ENCODE measurements around the gene RPRD1A.
"Not testable (repeated sequence)": the region's sequence is repeated elsewhere in the genome, so short reads cannot be mapped to it uniquely, and the experiment has no call there.

RPRD1A gene

DNA sequence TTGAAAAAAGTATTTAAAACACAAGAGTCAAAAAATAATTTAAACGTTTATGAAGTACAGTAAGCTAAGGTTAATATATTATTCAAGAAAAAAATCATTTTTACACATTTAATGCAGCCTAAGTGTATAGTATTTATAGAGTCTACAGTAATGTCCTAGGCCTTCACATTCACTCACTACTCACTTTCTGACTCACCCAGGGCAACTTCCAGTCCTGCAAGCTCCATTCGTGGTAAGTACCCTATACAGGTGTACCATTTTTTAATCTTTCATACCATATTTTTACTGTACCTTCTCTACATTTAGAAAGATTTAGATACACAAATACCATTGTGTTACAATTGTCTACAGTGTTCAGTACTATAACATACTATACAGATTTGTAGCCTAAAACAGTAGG, 20.9 kb upstream of the RPRD1A start:
- H3K27me3 ChIP-seq (ENCODE audit: insufficient read depth, low read length, poor library complexity) = no peaks in the 10 kb centered on the region
- H2BK15ac ChIP-seq (replicated peaks; ENCODE audit: low read depth) = no peak overlapping the region
- H3K9ac ChIP-seq (ENCODE audit: low read length) = no peak overlapping the region
- no peak overlapping the region for H4K5ac ChIP-seq (ENCODE audit: low read length)
- H3K18ac ChIP-seq (ENCODE audit: low read length) = no peak overlapping the region
- DNase-seq = no peak
- no peak overlapping the region for H2BK5ac ChIP-seq (ENCODE audit: low read length)
- H3K4ac ChIP-seq (ENCODE audit: low read depth, low read length) = no peak overlapping the region
- H3K79me1 ChIP-seq (ENCODE audit: low read length) = no peaks in the 10 kb centered on the region
- H3K36me3 ChIP-seq (ENCODE audit: control insufficient read depth, insufficient read depth, low read length) = no peaks in the 10 kb centered on the region
- no peaks in the 10 kb centered on the region for H3K4me1 ChIP-seq (ENCODE audit: control insufficient read depth, low read depth, low read length)
- no peak overlapping the region for H2BK120ac ChIP-seq (ENCODE audit: low read depth, low read length)
- no peak overlapping the region for H3K4me2 ChIP-seq (ENCODE audit: low read length)
- no peak overlapping the region for H3K27ac ChIP-seq (ENCODE audit: low read depth, low read length)
- no peak overlapping the region for H3K23ac ChIP-seq (ENCODE audit: low read length)
- no peak overlapping the region for H2AK5ac ChIP-seq (ENCODE audit: low read length)
- WGBS (ENCODE audit: extremely low coverage, insufficient coverage, low lambda C conversion rate) = no CpG with 5 or more reads among the region's 2 CpGs
- H3K4me3 ChIP-seq (ENCODE audit: low read length) = no peak overlapping the region
- no peaks in the 10 kb centered on the region for H3K79me2 ChIP-seq (ENCODE audit: control insufficient read depth, insufficient read depth, low read length)
- H3K56ac ChIP-seq (ENCODE audit: low read length) = no peak overlapping the region
- no peak overlapping the region for H4K8ac ChIP-seq (ENCODE audit: low read depth, low read length)

DNA sequence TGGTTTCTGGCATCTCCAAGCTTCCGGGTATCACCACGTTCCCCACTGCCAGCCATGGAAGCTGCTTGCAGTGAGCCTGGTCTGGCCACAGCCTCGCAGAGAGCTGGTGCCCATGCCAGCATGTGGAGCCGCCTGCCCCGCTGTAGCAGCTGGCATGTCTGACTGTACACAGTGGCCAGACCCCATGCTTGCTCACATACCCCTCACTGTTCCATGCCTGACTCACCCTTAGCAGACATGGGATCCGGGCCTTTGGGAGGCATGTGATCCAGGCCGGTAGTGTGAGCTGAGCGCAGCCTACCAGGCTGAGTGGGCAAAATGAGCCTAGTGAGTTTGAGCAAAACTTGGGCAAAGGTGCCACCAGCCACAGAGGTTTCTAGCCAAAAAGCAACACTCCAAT, 18.8 kb upstream of the RPRD1A start:
- no peak overlapping the region for H3K23ac ChIP-seq (ENCODE audit: low read length)
- no peaks in the 10 kb centered on the region for H3K4me1 ChIP-seq (ENCODE audit: control insufficient read depth, low read depth, low read length)
- no peak overlapping the region for H3K4ac ChIP-seq (ENCODE audit: low read depth, low read length)
- no peak overlapping the region for H3K56ac ChIP-seq (ENCODE audit: low read length)
- no CpG with 5 or more reads among the region's 8 CpGs for WGBS (ENCODE audit: extremely low coverage, insufficient coverage, low lambda C conversion rate)
- no peaks in the 10 kb centered on the region for H3K79me2 ChIP-seq (ENCODE audit: control insufficient read depth, insufficient read depth, low read length)
- no peak overlapping the region for H4K8ac ChIP-seq (ENCODE audit: low read depth, low read length)
- no peak overlapping the region for H3K4me3 ChIP-seq (ENCODE audit: low read length)
- H3K18ac ChIP-seq (ENCODE audit: low read length) = no peak overlapping the region
- DNase-seq = no peak
- H2BK5ac ChIP-seq (ENCODE audit: low read length) = no peak overlapping the region
- H3K79me1 ChIP-seq (ENCODE audit: low read length) = no peaks in the 10 kb centered on the region
- no peaks in the 10 kb centered on the region for H3K27me3 ChIP-seq (ENCODE audit: insufficient read depth, low read length, poor library complexity)
- no peak overlapping the region for H3K27ac ChIP-seq (ENCODE audit: low read depth, low read length)
- H2BK15ac ChIP-seq (replicated peaks; ENCODE audit: low read depth) = no peak overlapping the region
- no peak overlapping the region for H2AK5ac ChIP-seq (ENCODE audit: low read length)
- no peak overlapping the region for H2BK120ac ChIP-seq (ENCODE audit: low read depth, low read length)
- H3K36me3 ChIP-seq (ENCODE audit: control insufficient read depth, insufficient read depth, low read length) = no peaks in the 10 kb centered on the region
- no peak overlapping the region for H4K5ac ChIP-seq (ENCODE audit: low read length)
- no peak overlapping the region for H3K4me2 ChIP-seq (ENCODE audit: low read length)
- no peak overlapping the region for H3K9ac ChIP-seq (ENCODE audit: low read length)

- Histone ChIP-seq H3K9ac (ENCODE audit: low read length) (no peak overlapping the region), H3K4ac (ENCODE audit: low read depth, low read length) (no peak overlapping the region), H4K8ac (ENCODE audit: low read depth, low read length) (no peak overlapping the region), H2BK5ac (ENCODE audit: low read length) (no peak overlapping the region), H3K27me3 (ENCODE audit: insufficient read depth, low read length, poor library complexity) (no peaks in the 10 kb centered on the region), H3K27ac (ENCODE audit: low read depth, low read length) (no peak overlapping the region), H2BK15ac (replicated peaks; ENCODE audit: low read depth) (no peak overlapping the region), H3K56ac (ENCODE audit: low read length) (no peak overlapping the region), H3K79me2 (ENCODE audit: control insufficient read depth, insufficient read depth, low read length) (no peaks in the 10 kb centered on the region), H3K18ac (ENCODE audit: low read length) (no peak overlapping the region), H4K5ac (ENCODE audit: low read length) (no peak overlapping the region), H2AK5ac (ENCODE audit: low read length) (no peak overlapping the region), H3K79me1 (ENCODE audit: low read length) (no peaks in the 10 kb centered on the region), H3K4me3 (ENCODE audit: low read length) (no peak overlapping the region), H3K23ac (ENCODE audit: low read length) (no peak overlapping the region), H3K4me2 (ENCODE audit: low read length) (no peak overlapping the region), H3K4me1 (ENCODE audit: control insufficient read depth, low read depth, low read length) (no peaks in the 10 kb centered on the region), H3K36me3 (ENCODE audit: control insufficient read depth, insufficient read depth, low read length) (no peaks in the 10 kb centered on the region), H2BK120ac (ENCODE audit: low read depth, low read length) (no peak overlapping the region)
- no peak for DNase-seq
- WGBS (ENCODE audit: extremely low coverage, insufficient coverage, low lambda C conversion rate) = no CpG with 5 or more reads among the region's 4 CpGs
Observed at GRCh38 chr18:36085195-36085594, 17.8 kb upstream of the RPRD1A start.

DNA sequence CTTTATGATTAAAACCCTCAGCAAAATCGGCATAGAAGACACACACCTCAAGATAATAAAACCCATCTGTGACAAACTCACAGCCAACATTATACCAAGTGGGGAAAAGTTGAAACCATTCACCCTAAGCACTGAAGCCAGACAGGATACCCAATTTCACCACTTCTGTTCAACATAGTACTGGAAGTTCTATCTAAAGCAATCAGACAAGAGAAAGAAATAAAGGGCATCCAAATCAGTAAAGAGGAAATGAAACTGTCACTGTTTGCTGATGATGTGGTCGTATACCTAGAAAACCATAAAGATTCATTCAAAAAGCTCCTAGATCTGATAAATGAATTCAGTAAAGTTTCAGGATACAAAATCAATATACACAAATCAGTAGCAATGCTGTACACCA, 16.4 kb upstream of the RPRD1A start:
- Histone ChIP-seq H3K27me3 (ENCODE audit: insufficient read depth, low read length, poor library complexity) (no peaks in the 10 kb centered on the region), H3K9ac (ENCODE audit: low read length) (no peak overlapping the region), H4K8ac (ENCODE audit: low read depth, low read length) (no peak overlapping the region), H3K4me3 (ENCODE audit: low read length) (no peak overlapping the region), H3K56ac (ENCODE audit: low read length) (no peak overlapping the region), H3K36me3 (ENCODE audit: control insufficient read depth, insufficient read depth, low read length) (no peaks in the 10 kb centered on the region), H3K4me1 (ENCODE audit: control insufficient read depth, low read depth, low read length) (no peaks in the 10 kb centered on the region), H3K4me2 (ENCODE audit: low read length) (no peak overlapping the region), H3K27ac (ENCODE audit: low read depth, low read length) (no peak overlapping the region), H3K18ac (ENCODE audit: low read length) (no peak overlapping the region), H3K23ac (ENCODE audit: low read length) (no peak overlapping the region), H2BK5ac (ENCODE audit: low read length) (no peak overlapping the region), H2BK120ac (ENCODE audit: low read depth, low read length) (no peak overlapping the region), H2AK5ac (ENCODE audit: low read length) (no peak overlapping the region), H2BK15ac (replicated peaks; ENCODE audit: low read depth) (no peak overlapping the region), H3K79me2 (ENCODE audit: control insufficient read depth, insufficient read depth, low read length) (no peaks in the 10 kb centered on the region), H3K4ac (ENCODE audit: low read depth, low read length) (no peak overlapping the region), H4K5ac (ENCODE audit: low read length) (no peak overlapping the region), H3K79me1 (ENCODE audit: low read length) (no peaks in the 10 kb centered on the region)
- no peak for DNase-seq
- WGBS (ENCODE audit: extremely low coverage, insufficient coverage, low lambda C conversion rate) = no CpG with 5 or more reads among the region's 2 CpGs

- not testable (repeated sequence) for H2BK5ac ChIP-seq (ENCODE audit: low read length); H3K27me3 ChIP-seq (ENCODE audit: insufficient read depth, low read length, poor library complexity); H3K23ac ChIP-seq (ENCODE audit: low read length); H3K79me1 ChIP-seq (ENCODE audit: low read length); H3K4me1 ChIP-seq (ENCODE audit: control insufficient read depth, low read depth, low read length); H4K8ac ChIP-seq (ENCODE audit: low read depth, low read length); H2AK5ac ChIP-seq (ENCODE audit: low read length); H4K5ac ChIP-seq (ENCODE audit: low read length); H3K18ac ChIP-seq (ENCODE audit: low read length); H3K27ac ChIP-seq (ENCODE audit: low read depth, low read length); H3K9ac ChIP-seq (ENCODE audit: low read length); H3K4me2 ChIP-seq (ENCODE audit: low read length); H3K4me3 ChIP-seq (ENCODE audit: low read length); H2BK120ac ChIP-seq (ENCODE audit: low read depth, low read length); H3K36me3 ChIP-seq (ENCODE audit: control insufficient read depth, insufficient read depth, low read length); H3K56ac ChIP-seq (ENCODE audit: low read length); H3K4ac ChIP-seq (ENCODE audit: low read depth, low read length); DNase-seq; H3K79me2 ChIP-seq (ENCODE audit: control insufficient read depth, insufficient read depth, low read length); H2BK15ac ChIP-seq (replicated peaks; ENCODE audit: low read depth)
- no CpG with 5 or more reads among the region's 2 CpGs for WGBS (ENCODE audit: extremely low coverage, insufficient coverage, low lambda C conversion rate)
Observed at GRCh38 chr18:36081118-36081517, 13.8 kb upstream of the RPRD1A start.

DNA sequence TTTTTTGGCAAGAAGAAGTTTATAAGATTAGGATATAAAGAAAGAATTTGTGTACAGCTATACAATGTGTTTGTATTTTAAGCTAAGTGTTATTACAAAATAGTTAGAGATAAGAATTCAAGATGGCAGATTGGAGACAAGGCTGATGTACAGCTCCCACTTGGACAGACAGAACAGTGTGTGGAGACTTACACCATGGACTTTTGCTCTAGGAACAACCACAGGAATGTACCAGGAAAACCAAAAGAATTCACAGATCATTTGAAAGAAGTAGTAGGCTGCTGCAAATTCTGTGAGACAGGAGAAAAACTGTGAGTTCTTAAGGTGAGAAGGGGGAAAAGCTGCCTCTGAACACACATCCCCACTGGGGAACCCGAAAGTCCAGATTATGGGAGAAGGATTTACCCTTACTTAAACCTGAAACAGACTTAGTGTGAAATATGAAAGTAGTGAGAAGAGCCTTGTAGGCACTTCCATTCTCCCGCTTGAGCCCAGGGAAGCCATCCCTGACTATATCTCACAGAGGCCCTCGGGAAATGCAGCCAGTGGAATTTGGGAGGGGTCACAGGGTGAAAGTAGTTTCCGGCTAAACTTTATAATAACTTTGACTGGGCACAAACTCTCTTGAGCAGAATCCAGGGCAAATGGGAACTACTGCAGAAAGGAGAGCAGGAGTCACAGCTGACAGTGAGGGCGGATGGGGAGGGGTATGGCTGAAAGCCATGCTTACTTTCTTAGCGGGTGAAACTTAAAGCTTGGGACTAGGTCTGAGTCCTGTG, 11.6 kb upstream of the RPRD1A start:
- WGBS (ENCODE audit: extremely low coverage, insufficient coverage, low lambda C conversion rate) = no CpG with 5 or more reads among the region's 6 CpGs
- no peak overlapping the region for H3K23ac ChIP-seq (ENCODE audit: low read length)
- H3K4me1 ChIP-seq (ENCODE audit: control insufficient read depth, low read depth, low read length) = no peaks in the 10 kb centered on the region
- no peak overlapping the region for H3K9ac ChIP-seq (ENCODE audit: low read length)
- DNase-seq = no peak
- H2BK5ac ChIP-seq (ENCODE audit: low read length) = no peak overlapping the region
- H3K27me3 ChIP-seq (ENCODE audit: insufficient read depth, low read length, poor library complexity) = no peaks in the 10 kb centered on the region
- no peaks in the 10 kb centered on the region for H3K36me3 ChIP-seq (ENCODE audit: control insufficient read depth, insufficient read depth, low read length)
- no peak overlapping the region for H2AK5ac ChIP-seq (ENCODE audit: low read length)
- H3K56ac ChIP-seq (ENCODE audit: low read length) = no peak overlapping the region
- H3K79me2 ChIP-seq (ENCODE audit: control insufficient read depth, insufficient read depth, low read length) = no peaks in the 10 kb centered on the region
- no peak overlapping the region for H3K4me2 ChIP-seq (ENCODE audit: low read length)
- H4K8ac ChIP-seq (ENCODE audit: low read depth, low read length) = no peak overlapping the region
- H3K27ac ChIP-seq (ENCODE audit: low read depth, low read length) = no peak overlapping the region
- no peak overlapping the region for H2BK120ac ChIP-seq (ENCODE audit: low read depth, low read length)
- H2BK15ac ChIP-seq (replicated peaks; ENCODE audit: low read depth) = no peak overlapping the region
- H3K79me1 ChIP-seq (ENCODE audit: low read length) = no peaks in the 10 kb centered on the region
- no peak overlapping the region for H3K4me3 ChIP-seq (ENCODE audit: low read length)
- no peak overlapping the region for H3K18ac ChIP-seq (ENCODE audit: low read length)
- no peak overlapping the region for H4K5ac ChIP-seq (ENCODE audit: low read length)
- H3K4ac ChIP-seq (ENCODE audit: low read depth, low read length) = no peak overlapping the region
